Lower leg skin (tissue), 3 donors: ENCODE data around the gene LDLRAD2.

Experiments used
- CTCF ChIP-seq, 3 donors: fragments of 450-650 bp; IDR thresholded peaks; one replicate each; pipeline ENCODE4 v1.5.1; 2016; ENCODE audit warnings: antibody characterized with exemption in 3 of 3, mild to moderate bottlenecking in 3 of 3, moderate library complexity in 2 of 3
- POLR2A ChIP-seq, 2 donors: fragments of 450-650 bp; IDR thresholded peaks; one replicate each; pipeline ENCODE4 v1.6.1; 2016 to 2017; ENCODE audit warnings: antibody characterized with exemption in 2 of 2, mild to moderate bottlenecking in 1 of 2, moderate library complexity in 1 of 2

GRCh38 chr1:21783679-21784603 is 28.1 kb upstream of the LDLRAD2 start:
- TF ChIP-seq CTCF (IDR thresholded peaks at IDR 0.05) (no peak), POLR2A (IDR thresholded peaks at IDR 0.05) (no peak)
